Endothelial cell of umbilical vein (primary cell): Measurements from ENCODE around the gene SMURF2.

Experiments
- EZH2 ChIP-seq: IDR thresholded peaks from 2 replicates; pipeline ENCODE4 v1.6.1; 2012; ENCODE audit warnings: borderline replicate concordance, low read depth, mild to moderate bottlenecking, moderate library complexity, low read length, inconsistent platforms; ENCODE audit not compliant: severe bottlenecking
- FOS ChIP-seq: IDR thresholded peaks from 2 replicates; pipeline ENCODE4 v1.6.1; 2011; ENCODE audit warnings: mild to moderate bottlenecking, low read length, moderate library complexity, borderline replicate concordance; ENCODE audit not compliant: insufficient read depth
- GATA2 ChIP-seq: IDR thresholded peaks from 2 replicates; pipeline ENCODE4 v1.7.0; 2011; ENCODE audit warnings: low read depth, mild to moderate bottlenecking, moderate library complexity, mixed read lengths, low read length; ENCODE audit not compliant: insufficient read length, insufficient read depth
- JUN ChIP-seq: IDR thresholded peaks from 2 replicates; pipeline ENCODE4 v1.6.1; 2011; ENCODE audit warnings: borderline replicate concordance, low read depth; ENCODE audit not compliant: insufficient read length, insufficient read depth
- MYC ChIP-seq: IDR thresholded peaks from one replicate; pipeline ENCODE4 v1.6.1; 2011; ENCODE audit warnings: mild to moderate bottlenecking, low read depth, low read length
- POLR2A ChIP-seq: IDR thresholded peaks from 2 replicates; pipeline ENCODE4 v1.6.1; 2012; ENCODE audit warnings: low read depth, mild to moderate bottlenecking, control low read depth, low read length
- POLR2AphosphoS5 ChIP-seq: IDR thresholded peaks from 2 replicates; pipeline ENCODE4 v1.6.1; 2012; ENCODE audit warnings: low read depth, mild to moderate bottlenecking, control low read depth, low read length, moderate library complexity; ENCODE audit not compliant: insufficient read depth
- TF ChIP-seq, protein P1 (sequence below), 2 donors: IDR thresholded peaks; 1 replicate in 1 of 2; 2 replicates in 1 of 2; pipeline ENCODE4 v1.5.1; 2011; ENCODE audit warnings: low read length in 2 of 2, mild to moderate bottlenecking in 2 of 2, moderate library complexity in 2 of 2, control low read depth in 1 of 2, inconsistent platforms in 1 of 2, low read depth in 1 of 2; ENCODE audit not compliant: insufficient read depth in 1 of 2; ENCODE audit errors: extremely low read depth in 1 of 2
- TF ChIP-seq, protein P2 (sequence below): IDR thresholded peaks from 2 replicates; pipeline ENCODE4 v1.6.1; 2011; ENCODE audit not compliant: insufficient read depth, insufficient read length

DNA sequence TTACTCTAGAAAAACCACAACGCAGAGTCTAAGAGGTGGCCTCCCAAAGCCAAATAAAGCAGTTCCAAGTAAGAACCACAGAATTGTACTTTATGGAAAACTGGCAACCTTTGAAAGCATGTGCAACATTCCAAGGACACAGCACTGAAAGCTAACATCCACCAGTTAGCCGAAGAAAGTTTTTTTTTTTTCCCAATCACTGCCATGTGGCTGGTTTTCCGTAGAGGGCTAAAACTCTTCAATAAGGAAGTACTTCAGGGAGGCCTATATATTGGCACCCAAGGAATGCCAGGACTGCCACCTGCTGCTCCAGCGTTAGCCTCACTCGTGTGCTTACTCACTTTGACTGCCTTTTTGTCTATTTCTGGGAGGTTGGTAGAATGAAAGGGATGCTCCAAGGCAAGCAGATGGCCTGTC, 130.1 kb downstream of the SMURF2 start:
- TF ChIP-seq, protein P1, sequence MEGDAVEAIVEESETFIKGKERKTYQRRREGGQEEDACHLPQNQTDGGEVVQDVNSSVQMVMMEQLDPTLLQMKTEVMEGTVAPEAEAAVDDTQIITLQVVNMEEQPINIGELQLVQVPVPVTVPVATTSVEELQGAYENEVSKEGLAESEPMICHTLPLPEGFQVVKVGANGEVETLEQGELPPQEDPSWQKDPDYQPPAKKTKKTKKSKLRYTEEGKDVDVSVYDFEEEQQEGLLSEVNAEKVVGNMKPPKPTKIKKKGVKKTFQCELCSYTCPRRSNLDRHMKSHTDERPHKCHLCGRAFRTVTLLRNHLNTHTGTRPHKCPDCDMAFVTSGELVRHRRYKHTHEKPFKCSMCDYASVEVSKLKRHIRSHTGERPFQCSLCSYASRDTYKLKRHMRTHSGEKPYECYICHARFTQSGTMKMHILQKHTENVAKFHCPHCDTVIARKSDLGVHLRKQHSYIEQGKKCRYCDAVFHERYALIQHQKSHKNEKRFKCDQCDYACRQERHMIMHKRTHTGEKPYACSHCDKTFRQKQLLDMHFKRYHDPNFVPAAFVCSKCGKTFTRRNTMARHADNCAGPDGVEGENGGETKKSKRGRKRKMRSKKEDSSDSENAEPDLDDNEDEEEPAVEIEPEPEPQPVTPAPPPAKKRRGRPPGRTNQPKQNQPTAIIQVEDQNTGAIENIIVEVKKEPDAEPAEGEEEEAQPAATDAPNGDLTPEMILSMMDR (IDR thresholded peaks at IDR 0.05; ENCODE audit: extremely low read depth in 1 of 2, insufficient read depth in 1 of 2, low read depth in 1 of 2, low read length in 2 of 2) = no peak
- TF ChIP-seq, protein P2, sequence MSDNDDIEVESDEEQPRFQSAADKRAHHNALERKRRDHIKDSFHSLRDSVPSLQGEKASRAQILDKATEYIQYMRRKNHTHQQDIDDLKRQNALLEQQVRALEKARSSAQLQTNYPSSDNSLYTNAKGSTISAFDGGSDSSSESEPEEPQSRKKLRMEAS = no peak
- peak; percentile 34 for TF ChIP-seq POLR2A
- no peak for TF ChIP-seq FOS
- TF ChIP-seq POLR2AphosphoS5 = peak; percentile 38
- TF ChIP-seq GATA2 = no peak
- no peak for TF ChIP-seq JUN
- TF ChIP-seq EZH2 = no peak
- TF ChIP-seq MYC = no peak
